Iris pigment epithelial cell (primary cell): ENCODE measurements around the gene ZNF140.
A peak's percentile ranks its signal among the peaks of the same experiment; 100 is the strongest.

Experiments
- DNase-seq: peaks from one replicate; pipeline ENCODE4 v3.0.0-alpha.2; 2011; ENCODE audit warnings: low read depth

The ZNF140 gene

DNA sequence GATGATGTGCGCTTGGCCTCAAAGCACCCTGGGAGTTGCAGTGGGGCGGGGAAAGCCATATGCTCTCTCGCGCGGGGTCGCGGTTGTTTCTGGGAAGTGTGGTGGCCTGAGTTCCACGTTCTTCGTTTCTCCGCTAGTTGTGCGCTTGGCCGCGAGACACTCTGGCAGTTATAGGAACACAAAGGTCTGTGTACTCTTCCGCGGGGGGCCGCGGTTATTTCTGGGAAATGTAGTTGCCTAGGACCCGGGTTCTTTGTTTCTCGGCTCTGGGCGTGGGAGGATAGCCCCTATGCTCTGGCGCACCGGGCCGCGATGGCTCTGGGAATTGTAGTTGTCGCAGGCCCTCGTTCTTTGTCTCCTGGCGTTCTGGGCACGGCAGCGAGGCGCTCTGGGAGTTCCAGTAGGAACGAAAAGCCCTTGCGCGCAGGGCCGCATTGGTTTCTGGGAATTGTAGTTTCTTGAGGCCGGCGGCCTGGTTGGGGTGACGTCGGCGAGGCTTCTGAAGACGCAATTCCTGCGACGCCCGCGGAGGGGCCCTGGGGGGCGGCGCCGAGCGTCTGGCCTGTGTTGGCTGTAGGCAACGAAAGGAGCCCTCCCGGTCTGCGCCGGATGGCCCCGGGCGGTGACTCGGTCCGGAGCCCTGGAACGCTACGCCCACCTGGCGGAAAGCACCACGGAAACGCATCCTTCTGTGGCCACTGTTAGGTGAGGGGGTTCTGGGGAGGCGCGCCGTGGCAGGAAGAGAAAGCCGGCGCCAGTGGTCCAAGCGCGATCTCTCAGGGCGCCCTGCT lies at the start of gene ZNF140:
Gene ZNF140 (plus strand): TSS at position 556 of the 791 bp plus-strand sequence. CDS start 398 bp downstream, outside the sequence.
- DNase-seq: peak; percentile 98

DNA sequence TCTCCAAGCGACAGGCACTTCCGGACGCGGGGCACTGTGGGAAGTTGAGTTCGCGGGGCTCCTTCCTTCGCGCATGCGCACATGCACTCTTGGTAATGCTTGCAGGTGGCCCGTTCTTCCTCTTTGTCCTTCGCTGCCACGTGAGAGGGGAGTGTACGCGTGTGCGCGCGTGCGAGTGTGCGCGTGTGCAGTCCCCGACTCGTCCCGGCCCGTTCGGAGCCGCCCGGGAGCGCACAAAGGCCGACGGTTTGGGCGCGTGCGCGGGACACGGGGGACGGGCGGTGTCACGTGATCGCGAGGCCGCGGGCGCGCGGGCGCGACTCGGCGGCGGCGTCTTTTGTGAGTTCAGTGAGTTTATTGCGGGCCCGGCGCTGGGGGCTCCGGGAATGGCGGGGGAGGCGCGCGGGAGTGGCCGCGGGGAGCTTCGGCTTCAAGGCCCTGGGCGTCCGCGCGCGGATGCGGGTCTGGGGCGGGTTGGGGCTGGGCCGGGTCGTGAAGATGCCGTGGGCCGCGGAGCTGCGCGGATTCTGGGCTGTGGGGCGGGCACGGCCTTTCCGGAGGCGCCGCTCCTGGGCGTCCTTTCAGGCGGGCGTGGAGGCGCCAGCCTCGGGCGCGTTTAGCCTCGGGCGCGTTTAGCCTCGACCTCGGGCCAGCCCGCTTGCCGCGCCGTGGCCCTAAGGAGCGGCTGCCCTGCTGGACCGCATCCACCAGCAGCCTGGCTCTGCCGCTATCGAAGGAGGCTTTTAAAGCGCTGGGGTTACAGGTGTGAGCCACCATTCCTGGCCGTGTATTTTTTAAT lies 43.3 kb upstream of the ZNF140 start, which contains the start of gene ZNF84:
Gene ZNF84 (plus strand): TSS at position 303 of the 799 bp plus-strand sequence. CDS start 3,959 bp downstream, outside the sequence.
- DNase-seq: peak; percentile 98

DNA sequence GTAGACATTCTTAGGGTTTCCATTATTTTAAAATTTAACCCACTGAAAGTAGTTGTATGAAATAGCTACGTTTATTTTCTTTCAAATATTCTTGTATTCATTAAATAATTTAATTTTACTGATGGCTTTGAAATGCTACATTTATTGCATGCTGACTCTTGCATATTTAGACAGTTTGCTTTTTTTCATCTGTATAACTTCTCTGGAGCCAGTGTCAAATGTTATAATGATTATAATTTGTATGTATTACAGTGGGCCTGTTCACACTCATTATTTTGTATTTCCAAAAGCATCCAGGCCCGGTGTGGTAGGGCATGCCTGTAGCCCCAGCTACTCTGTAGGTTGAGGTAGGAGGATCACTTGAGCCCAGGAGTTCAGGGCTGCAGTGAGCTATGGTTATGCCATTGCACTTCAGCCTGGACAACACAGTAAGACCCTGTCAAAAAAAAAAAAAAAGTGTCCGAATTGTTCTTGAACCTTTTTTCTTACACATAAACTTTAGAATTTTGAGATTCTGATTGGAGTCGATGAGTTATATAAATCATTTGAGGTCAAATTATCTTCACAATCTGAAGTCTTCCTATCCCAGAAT lies 42.5 kb upstream of the ZNF140 start:
- DNase-seq: no peak

DNA sequence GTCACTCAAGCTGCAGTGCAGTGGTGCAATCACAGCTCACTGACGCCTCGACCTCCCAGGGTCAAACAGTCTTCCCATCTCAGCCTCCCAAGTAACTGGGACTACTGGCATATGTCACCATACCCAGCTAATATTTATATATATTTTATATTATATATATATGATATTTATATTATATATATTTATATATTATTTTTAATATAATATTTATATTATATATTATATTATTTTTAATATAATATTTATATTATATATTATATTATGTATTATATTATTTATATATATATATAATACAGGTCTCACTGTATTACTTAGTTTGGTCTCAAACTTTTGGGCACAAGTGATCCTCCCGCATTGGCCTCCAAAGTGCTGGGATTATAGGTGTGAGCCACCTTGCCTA lies 34.0 kb upstream of the ZNF140 start:
- no peak for DNase-seq

DNA sequence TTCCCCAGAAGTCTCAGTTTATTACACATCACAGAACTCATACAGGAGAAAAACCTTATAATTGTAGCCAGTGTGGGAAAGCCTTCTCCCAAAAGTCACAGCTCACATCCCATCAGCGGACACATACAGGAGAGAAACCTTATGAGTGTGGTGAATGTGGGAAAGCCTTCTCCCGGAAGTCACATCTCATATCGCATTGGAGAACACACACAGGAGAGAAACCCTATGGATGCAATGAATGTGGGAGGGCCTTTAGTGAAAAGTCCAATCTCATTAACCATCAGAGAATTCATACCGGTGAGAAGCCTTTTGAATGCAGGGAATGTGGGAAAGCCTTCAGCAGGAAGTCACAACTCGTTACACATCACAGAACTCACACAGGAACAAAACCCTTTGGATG lies 23.3 kb upstream of the ZNF140 start:
- peak; percentile 10 for DNase-seq

DNA sequence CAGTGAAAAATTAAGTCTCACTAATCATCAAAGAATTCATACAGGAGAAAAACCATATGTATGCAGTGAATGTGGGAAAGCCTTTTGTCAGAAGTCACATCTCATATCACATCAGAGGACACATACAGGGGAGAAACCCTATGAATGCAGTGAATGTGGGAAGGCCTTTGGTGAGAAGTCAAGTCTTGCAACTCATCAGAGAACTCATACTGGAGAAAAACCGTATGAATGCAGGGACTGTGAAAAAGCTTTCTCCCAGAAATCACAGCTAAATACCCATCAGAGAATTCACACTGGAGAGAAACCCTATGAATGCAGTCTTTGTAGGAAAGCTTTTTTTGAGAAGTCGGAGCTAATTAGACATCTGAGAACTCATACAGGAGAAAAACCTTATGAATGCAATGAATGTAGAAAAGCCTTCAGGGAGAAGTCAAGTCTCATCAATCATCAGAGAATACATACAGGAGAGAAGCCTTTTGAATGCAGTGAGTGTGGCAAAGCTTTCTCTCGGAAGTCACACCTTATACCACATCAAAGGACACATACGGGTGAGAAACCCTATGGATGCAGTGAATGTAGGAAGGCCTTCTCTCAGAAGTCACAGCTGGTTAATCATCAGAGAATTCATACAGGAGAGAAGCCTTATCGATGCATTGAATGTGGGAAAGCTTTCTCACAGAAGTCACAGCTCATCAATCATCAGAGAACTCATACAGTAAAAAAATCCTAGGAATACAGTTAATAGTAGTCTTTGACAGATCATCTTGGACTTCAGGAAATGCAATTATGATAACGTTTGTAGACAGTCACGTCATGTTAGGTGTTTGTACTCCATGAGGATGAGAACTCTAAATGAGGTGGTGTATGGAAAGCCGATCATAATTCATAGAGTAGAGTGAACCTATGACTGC lies 22.3 kb upstream of the ZNF140 start:
- no peak for DNase-seq

DNA sequence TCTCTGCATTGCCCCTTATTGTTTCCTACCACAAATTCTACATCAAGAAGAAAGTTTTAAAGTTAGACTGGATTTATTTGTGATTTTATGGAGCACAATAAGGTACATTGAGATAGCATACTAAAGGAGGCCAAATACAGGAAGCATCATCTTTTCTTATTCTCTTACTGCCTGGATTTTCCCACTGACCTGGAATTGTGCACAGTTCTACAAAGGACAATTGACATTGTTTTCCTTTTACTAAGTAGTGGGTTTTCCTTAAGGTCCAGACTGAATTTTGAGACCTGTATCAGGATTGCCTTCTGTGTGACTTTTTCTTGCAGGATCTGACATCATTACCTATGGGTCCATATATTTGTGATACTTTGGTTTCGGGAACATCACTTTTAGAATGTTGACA lies 18.8 kb upstream of the ZNF140 start:
- DNase-seq: no peak

DNA sequence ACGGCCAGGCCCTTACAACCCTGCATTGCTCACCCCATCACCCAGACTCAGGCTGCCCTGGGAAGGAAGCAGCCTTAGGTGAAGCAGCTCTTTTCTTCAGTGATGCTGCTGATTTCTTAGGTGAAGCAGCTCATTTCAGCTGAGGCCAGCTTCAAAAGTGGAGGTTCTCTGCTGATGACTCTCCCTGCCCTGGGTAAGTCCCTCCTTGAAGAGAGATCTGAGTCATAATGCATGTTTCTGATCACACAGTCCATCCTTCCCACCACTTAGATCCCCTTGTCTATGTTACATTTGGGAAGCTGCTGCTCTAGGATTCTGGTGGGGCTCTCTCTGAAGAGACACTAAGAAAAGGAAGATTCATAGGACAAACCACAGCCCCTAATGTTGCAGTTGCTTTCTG lies 17.2 kb upstream of the ZNF140 start:
- no peak for DNase-seq

DNA sequence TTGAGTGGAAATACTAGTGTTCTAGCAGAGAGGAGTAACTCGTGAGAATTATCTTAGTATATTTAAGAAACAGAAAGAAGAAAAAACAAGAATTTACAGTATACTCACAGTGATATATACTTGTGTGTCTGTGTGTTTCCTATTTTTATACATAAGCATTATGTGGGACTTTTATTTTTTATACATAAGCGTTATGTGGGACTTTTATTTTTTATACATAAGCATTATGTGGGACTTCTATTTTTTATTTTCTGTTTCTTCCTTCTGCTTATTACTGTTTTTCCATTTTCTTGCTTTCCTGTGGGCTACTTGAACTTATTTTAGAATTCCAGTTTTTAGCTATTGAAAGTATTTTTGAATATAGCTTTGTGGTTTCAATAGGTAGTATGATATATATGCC lies 6.9 kb upstream of the ZNF140 start:
- DNase-seq: no peak

DNA sequence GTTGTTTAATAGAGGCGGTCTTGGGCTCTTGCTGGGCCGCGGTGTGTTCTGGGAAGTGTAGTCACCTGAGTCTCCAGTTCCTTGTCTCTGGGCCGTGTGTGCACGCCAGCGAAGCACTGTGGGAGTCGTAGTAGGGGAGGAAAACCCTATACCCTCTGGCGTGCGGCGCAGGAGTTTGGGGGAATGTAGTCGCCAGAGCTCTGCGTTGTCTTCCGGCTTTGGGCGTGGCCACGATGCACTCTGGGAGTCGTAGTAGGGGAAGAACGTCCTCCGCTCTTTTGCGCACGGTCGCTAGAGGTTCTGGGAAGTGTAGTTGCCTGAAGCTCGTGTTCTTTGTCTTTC lies 726 bp upstream of the ZNF140 start:
- DNase-seq: peak; percentile 100

DNA sequence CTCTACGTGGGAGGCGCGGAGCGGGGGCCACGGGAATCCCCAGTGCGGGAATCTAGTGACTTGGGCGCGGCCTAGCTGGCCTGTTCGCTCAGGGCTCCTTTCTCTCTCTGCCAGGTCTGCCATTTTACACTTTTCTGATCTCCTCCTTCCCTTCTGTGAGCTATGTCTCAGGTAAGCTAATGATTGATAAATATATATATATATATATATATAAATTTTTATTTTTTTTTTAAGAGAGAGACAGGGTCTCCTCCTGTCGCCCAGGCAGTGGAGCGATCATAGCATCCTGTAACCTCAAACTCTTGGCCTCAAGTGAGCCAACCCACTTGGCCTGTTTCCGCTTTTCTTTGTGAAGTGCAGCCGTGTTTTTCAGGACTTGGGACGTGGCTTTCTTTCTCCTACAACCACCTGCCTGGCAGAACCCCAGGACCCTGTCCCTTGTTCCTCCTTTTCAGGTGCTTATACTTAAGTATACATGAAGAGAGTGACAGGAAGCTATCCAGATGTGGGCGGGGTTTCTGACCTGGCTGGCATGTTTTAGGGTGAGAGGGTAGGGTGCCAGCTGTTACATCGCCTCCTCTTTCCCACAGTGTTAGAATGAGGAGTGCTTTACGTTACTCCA lies 547 bp downstream of the ZNF140 start:
- DNase-seq: peak; percentile 82

DNA sequence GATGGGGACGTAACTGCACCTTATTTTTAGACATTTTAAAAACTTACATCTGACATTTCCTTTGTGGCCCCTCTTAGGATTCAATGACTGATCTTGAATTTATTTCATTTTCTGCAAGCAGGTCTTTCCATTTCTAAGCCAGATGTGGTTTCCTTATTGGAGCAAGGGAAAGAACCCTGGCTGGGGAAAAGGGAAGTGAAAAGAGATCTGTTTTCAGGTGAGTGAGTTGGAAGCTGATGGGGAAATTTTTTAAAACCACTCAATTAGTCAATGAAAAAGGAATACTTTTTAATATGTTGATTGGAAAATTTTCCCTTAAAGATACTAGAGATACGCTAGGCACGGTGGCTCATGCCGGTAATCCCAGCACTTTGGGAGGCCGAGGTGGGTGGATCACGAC lies 2.6 kb downstream of the ZNF140 start:
- DNase-seq: no peak

DNA sequence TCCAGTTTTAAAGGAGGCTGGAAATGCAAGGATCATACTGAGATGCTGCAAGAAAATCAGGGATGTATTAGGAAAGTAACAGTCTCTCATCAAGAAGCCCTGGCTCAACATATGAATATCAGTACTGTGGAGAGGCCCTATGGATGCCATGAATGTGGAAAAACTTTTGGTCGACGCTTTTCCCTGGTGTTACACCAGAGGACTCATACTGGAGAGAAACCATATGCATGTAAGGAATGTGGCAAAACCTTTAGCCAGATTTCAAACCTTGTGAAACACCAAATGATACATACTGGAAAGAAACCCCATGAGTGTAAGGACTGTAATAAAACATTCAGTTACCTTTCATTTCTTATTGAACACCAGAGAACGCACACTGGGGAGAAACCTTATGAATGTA lies 24.9 kb downstream of the ZNF140 start:
- DNase-seq: peak; percentile 7

DNA sequence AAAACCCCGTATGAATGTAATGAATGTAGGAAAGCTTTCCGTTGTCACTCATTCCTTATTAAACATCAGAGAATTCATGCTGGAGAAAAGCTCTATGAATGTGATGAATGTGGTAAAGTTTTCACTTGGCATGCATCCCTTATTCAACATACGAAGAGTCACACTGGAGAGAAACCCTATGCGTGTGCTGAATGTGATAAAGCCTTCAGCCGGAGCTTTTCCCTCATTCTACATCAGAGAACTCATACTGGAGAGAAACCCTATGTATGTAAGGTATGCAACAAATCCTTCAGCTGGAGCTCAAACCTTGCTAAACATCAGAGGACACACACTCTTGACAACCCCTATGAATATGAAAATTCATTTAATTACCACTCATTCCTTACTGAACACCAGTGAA lies 25.5 kb downstream of the ZNF140 start:
- DNase-seq: peak; percentile 4

DNA sequence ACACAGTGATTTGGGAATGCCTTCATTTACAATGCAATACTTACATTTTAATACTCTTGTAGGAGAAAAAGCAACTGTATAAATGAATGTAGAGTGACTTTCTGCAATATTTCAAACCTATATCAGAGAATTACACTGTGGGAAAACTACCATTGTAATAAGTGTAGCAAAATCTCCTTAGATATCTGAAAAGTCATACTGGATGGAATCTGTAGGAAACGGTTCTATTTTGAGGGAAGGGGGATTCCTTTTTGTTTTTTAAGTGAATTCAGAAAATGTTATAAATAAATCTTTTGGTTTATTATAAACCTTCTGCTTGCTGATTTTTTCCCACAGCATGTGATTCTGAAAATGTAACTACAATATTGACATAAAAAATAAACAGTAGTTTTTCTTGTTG lies 26.4 kb downstream of the ZNF140 start:
- DNase-seq: no peak

DNA sequence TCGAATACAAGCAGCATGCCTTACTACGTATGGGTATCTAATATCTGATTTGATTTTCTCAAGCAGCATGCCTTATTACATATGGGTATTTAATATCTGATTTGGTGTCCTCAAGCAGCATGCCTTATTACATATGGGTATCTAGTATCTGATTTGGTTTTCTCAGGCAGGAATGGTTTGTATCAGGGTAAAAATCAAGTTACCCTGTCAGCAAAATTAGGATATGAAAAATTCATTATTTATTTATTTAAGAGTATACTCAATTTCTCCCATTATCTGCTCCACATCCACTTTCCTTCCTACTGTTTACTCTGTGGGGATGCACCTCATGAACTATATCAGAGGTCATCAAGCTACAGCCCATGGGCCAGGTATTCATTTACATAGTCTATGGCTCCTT lies 27.4 kb downstream of the ZNF140 start:
- DNase-seq: no peak

DNA sequence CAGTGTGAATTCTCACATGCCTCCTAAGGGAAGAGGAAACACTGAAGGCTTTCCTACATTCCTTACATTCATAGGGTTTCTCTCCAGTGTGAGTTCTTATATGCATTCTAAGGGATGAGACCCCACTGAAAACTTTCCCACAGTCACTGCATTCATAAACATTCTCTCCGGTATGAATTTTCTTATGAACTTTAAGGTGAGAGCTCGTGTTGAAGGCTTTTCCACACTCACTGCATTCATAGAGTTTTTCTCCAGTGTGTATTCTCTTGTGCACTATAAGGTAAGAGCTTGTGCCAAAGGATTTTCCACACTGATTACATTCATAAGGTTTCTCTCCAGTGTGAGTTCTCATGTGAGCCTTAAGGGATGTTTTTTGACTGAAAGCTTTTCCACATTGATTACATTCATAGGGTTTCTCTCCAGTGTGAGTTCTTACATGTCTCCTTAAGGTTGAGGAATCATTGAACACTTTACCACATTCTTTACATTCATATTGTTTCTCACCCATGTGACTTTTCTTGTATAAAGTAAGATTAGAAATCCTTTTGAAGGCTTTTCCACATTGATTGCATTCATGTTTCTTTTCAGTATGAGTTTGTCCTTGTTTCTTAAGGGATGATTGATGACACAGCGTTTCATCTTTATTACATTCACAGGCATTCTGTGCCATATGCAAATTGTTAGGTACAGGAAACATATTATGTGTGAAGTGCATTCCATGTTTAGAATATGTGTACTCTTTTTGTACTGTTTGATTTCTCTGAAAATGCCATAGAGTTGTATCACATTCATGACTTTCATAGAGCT lies 39.9 kb downstream of the ZNF140 start:
- DNase-seq: peak; percentile 2

DNA sequence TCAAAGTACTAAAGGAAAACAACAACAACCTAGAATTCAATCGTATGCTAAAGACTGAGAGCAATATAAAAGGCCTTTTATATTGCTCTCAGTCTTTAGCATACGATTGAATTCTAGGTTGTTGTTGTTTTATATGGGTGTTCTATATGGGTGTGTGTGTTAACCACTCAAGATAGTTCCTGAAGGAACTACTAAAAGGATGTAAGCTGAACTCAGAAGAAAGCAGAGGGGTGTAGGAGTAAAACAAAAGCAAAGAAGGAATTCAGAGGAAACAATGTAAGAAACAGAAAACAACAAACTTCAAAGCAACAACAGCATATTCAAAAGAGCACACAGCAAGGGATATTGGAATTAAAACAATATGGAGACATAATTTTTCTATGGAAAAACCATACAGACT lies 44.0 kb downstream of the ZNF140 start:
- DNase-seq: no peak

DNA sequence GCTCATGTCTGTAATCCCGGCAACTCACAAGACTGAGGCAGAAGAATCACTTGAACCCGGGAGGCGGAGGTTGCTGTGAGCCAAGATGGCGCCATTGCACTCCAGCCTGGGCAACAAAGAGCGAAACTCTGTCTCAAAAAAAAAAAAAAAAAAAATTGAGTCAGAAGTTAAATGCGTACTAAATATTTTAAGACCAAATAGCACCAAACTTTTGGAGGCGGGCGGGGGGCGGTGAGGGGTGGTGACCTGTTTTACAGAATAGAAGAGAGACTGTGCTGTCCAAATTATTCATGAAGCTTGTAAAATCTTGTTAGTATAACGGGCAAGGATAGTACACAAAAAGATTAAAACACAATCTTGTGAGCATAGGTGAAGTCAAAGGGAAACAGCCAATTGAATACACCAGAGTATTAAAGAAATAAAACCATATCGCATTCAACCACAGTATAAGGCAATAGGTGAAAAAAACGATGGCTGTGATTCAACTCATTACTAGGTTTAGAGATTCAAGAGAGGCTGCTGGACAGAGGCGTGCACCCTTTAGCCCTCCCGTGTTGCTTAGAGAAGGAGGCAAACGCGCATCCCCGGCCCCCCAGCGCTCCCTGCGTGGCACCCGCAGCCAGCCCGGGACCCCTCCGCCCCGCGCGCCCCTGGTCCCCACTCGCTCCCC lies 48.8 kb downstream of the ZNF140 start:
- peak; percentile 48 for DNase-seq
